Motor neuron (in vitro differentiated cells): ENCODE results near the gene DYRK1B. TPM values are rescaled to one million over a fixed set of nuclear protein-coding genes. Genes with fewer than 3 reads are reported as not detected.
A peak's percentile ranks its signal among the peaks of the same experiment; 100 is the strongest.

Experiments
- ATAC-seq, 8 experiments: fragments of 200-7000 bp; cut with Tn5 transposase; replicated peaks in 6 of 8; 2 replicates each; pipeline ENCODE4 v1.8.0; 2021; ENCODE audit warnings: mild to moderate bottlenecking in 8 of 8, moderate library complexity in 8 of 8
- H3K27ac ChIP-seq, 2 donors: fragments of 250-450 bp; sonication (Bioruptor Pico); 2 replicates each; pipeline ENCODE4 v1.9.0; 2021; ENCODE audit warnings: antibody characterized with exemption in 2 of 2, mild to moderate bottlenecking in 2 of 2, moderate library complexity in 1 of 2
- H3K4me1 ChIP-seq, 2 donors: fragments of 250-450 bp; sonication (Bioruptor Pico); replicated peaks in 1 of 2; 2 replicates each; pipeline ENCODE4 v1.6.1; 2021; ENCODE audit warnings: antibody characterized with exemption in 2 of 2, mild to moderate bottlenecking in 2 of 2, moderate library complexity in 1 of 2
- H3K4me3 ChIP-seq, 5 donors: fragments of 250-450 bp; sonication (Bioruptor Pico); 2 replicates each; pipeline ENCODE4 v1.9.0; 2021; ENCODE audit warnings: antibody characterized with exemption in 5 of 5, mild to moderate bottlenecking in 5 of 5, moderate library complexity in 4 of 5
- whole genome bisulfite sequencing, 10 experiments: fragments of 450-650 bp; shearing (Covaris generic); methylation state at CpG; one replicate each; pipeline ENCODE4 v1.0.0; 2022; 5-methylcytosine and 5-hydroxymethylcytosine counted together
- in situ Hi-C, 9 experiments: fragments of 400-800 bp; cut with MboI; loops; one replicate each; pipeline ENCODE4 v1.15.0; 2021; ENCODE audit warnings: low sequenced_read_pairs in 9 of 9, low pct_unique_long_range_greater_than_20kb in 2 of 9; ENCODE audit not compliant: unreplicated experiment in 9 of 9
- total RNA-seq, 8 experiments: library from RNA; unstranded; fragments of 300-600 nt; gene quantifications; 2 replicates each; pipeline versions ENCODE4 v1.2.3 to v1.2.4, GENCODE V29; 2022

Gene DYRK1B
- total RNA-seq, 8 experiments from 2014 or later: 8.9 to 27.3 (median 13.6) TPM

GRCh38 chr19:39847525-39847924, 13.6 kb upstream of the DYRK1B start:
- no peak overlapping the region for H3K27ac ChIP-seq
- H3K4me3 ChIP-seq: no peak overlapping the region
- in situ Hi-C loops: loop anchor here in 1 of 9 experiments (25.0 kb wide), 1 partner anchor 310 kb away; the partner anchor contains the start of genes EID2 and EID2B
- H3K4me1 ChIP-seq: peaks cover 21 to 22% of the 10 kb centered on the region in 2 donors
- WGBS, 10 experiments: 30 to 100% (median 83%) methylated on average over 1 to 4 of the region's 6 CpGs; no CpG with 5 or more reads in 2 of the 10 experiments
- no peak for ATAC-seq

- Histone ChIP-seq H3K27ac (peak overlapping the region; percentile 89 to 90), H3K4me3 (peak overlapping the region; percentile 49 to 87 (median 56)), H3K4me1 (peaks cover 21 to 22% of the 10 kb centered on the region in 2 donors)
- ATAC-seq: peak in 5 of 8 experiments; percentile 21 to 41 (median 32)
- in situ Hi-C loops: loop anchor here in 1 of 9 experiments (25.0 kb wide), 1 partner anchor 310 kb away; the partner anchor contains the start of genes EID2 and EID2B
- 6 to 92% (median 54%) methylated on average over 2 to 9 of the region's 12 CpGs for WGBS, 10 experiments
Measured at GRCh38 chr19:39846678-39847486, 12.9 kb upstream of the DYRK1B start.

- in situ Hi-C loops: loop anchor here in 1 of 9 experiments (25.0 kb wide), 1 partner anchor 309 kb away; the partner anchor contains the start of genes EID2 and EID2B
- 0 to 10% (median 6%) methylated on average over 1 to 4 of the region's 57 CpGs; no CpG with 5 or more reads in 6 of the 10 experiments for WGBS, 10 experiments
- peak; percentile 74 to 96 (median 92) for ATAC-seq
Measured at GRCh38 chr19:39845933-39846677, 12.1 kb upstream of the DYRK1B start, which contains the start of gene FBL. Gene FBL, minus strand, starts transcription at chr19:39846379. Its CDS starts 79 bp downstream, at chr19:39846300.

GRCh38 chr19:39845584-39845932, 11.6 kb upstream of the DYRK1B start:
- 0 to 2% (median 0%) methylated on average over 1 to 10 of the region's 17 CpGs; no CpG with 5 or more reads in 5 of the 10 experiments for WGBS, 10 experiments
- ATAC-seq: peak; percentile 3 to 44 (median 12)
- Histone ChIP-seq H3K4me3 (peak overlapping the region; percentile 49 to 87 (median 56)), H3K4me1 (peaks cover 21 to 22% of the 10 kb centered on the region in 2 donors), H3K27ac (peak overlapping the region in 1 of 2 donors; percentile 89)
- in situ Hi-C loops: loop anchor here in 1 of 9 experiments (25.0 kb wide), 1 partner anchor 308 kb away; the partner anchor contains the start of genes EID2 and EID2B

More at GRCh38 chr19:39845933-39846677, 12.1 kb upstream of the DYRK1B start, which contains the start of gene FBL:
- peak within 1 kb of the TSS; percentile 49 to 87 (median 56) for H3K4me3 ChIP-seq
- H3K4me1 ChIP-seq: peaks cover 21 to 22% of the 10 kb centered on the region in 2 donors
- peak within 1 kb of the TSS; percentile 89 to 90 for H3K27ac ChIP-seq

- Histone ChIP-seq H3K27ac (no peak overlapping the region), H3K4me3 (peak overlapping the region; percentile 49 to 87 (median 56)), H3K4me1 (peaks cover 21 to 22% of the 10 kb centered on the region in 2 donors)
- in situ Hi-C loops: loop anchor here in 1 of 9 experiments (25.0 kb wide), 1 partner anchor 308 kb away; the partner anchor contains the start of genes EID2 and EID2B
- no peak for ATAC-seq
- 0 to 40% (median 28%) methylated on average over 2 to 5 of the region's 5 CpGs; no CpG with 5 or more reads in 3 of the 10 experiments for WGBS, 10 experiments
Measured at GRCh38 chr19:39845172-39845571, 11.2 kb upstream of the DYRK1B start.

GRCh38 chr19:39843919-39844793, 10.2 kb upstream of the DYRK1B start:
- Histone ChIP-seq H3K27ac (no peak overlapping the region), H3K4me3 (peak overlapping the region in 3 of 5 donors; percentile 7 to 56 (median 12)), H3K4me1 (peaks cover 21 to 22% of the 10 kb centered on the region in 2 donors)
- 13 to 71% (median 42%) methylated on average over 1 to 4 of the region's 4 CpGs; no CpG with 5 or more reads in 4 of the 10 experiments for WGBS, 10 experiments
- ATAC-seq: no peak
- in situ Hi-C loops: loop anchor here in 1 of 9 experiments (25.0 kb wide), 1 partner anchor 307 kb away; the partner anchor contains the start of genes EID2 and EID2B

- Histone ChIP-seq H3K27ac (no peak overlapping the region), H3K4me3 (no peak overlapping the region), H3K4me1 (peaks cover 21 to 22% of the 10 kb centered on the region in 2 donors)
- in situ Hi-C loops: loop anchor here in 1 of 9 experiments (25.0 kb wide), 1 partner anchor 306 kb away; the partner anchor contains the start of genes EID2 and EID2B
- no peak for ATAC-seq
- WGBS, 10 experiments: 41 to 100% (median 74%) methylated on average over 1 to 7 of the region's 7 CpGs; no CpG with 5 or more reads in 2 of the 10 experiments
Measured at GRCh38 chr19:39842693-39843435, 8.9 kb upstream of the DYRK1B start.

- in situ Hi-C loops: loop anchor here in 1 of 9 experiments (25.0 kb wide), 1 partner anchor 304 kb away; the partner anchor contains the start of genes EID2 and EID2B
- no peak overlapping the region for H3K27ac ChIP-seq
- H3K4me3 ChIP-seq: no peak overlapping the region
- WGBS, 10 experiments: 93 to 100% (median 100%) methylated on average over 1 to 4 of the region's 4 CpGs; no CpG with 5 or more reads in 5 of the 10 experiments
- no peak for ATAC-seq
- H3K4me1 ChIP-seq: peaks cover 15 to 17% of the 10 kb centered on the region in 2 donors
Measured at GRCh38 chr19:39841041-39841440, 7.1 kb upstream of the DYRK1B start.

- ATAC-seq: no peak
- peaks cover 15 to 17% of the 10 kb centered on the region in 2 donors for H3K4me1 ChIP-seq
- 100% methylated on average over 1 of the region's 17 CpGs; no CpG with 5 or more reads in 9 of the 10 experiments for WGBS, 10 experiments
- H3K27ac ChIP-seq: no peak overlapping the region
- H3K4me3 ChIP-seq: no peak overlapping the region
- in situ Hi-C loops: loop anchor here in 1 of 9 experiments (25.0 kb wide), 1 partner anchor 303 kb away; the partner anchor contains the start of genes EID2 and EID2B
Measured at GRCh38 chr19:39840492-39840891, 6.5 kb upstream of the DYRK1B start.

- in situ Hi-C loops: loop anchor here in 1 of 9 experiments (25.0 kb wide), 1 partner anchor 303 kb away; the partner anchor contains the start of genes EID2 and EID2B
- peaks cover 9 to 12% of the 10 kb centered on the region in 2 donors for H3K4me1 ChIP-seq
- ATAC-seq: peak in 3 of 8 experiments; percentile 27 to 61 (median 60)
- WGBS, 10 experiments: 78 to 100% (median 93%) methylated on average over 2 to 6 of the region's 13 CpGs; no CpG with 5 or more reads in 4 of the 10 experiments
- no peak overlapping the region for H3K4me3 ChIP-seq
- H3K27ac ChIP-seq: no peak overlapping the region
Measured at GRCh38 chr19:39839678-39840327, 5.8 kb upstream of the DYRK1B start.
